Adipocyte (in vitro differentiated cells): ENCODE data around the gene CORT.
A peak's percentile ranks its signal among the peaks of the same experiment; 100 is the strongest.

Experiments
- DNase-seq: peaks from one replicate; pipeline ENCODE4 v3.0.0-alpha.2; 2015; ENCODE audit warnings: low read depth
- H3K27me3 ChIP-seq: replicated peaks from 2 replicates; pipeline ENCODE4 v1.7.0; 2013; ENCODE audit warnings: mild to moderate bottlenecking, low read length, moderate library complexity; ENCODE audit not compliant: control insufficient read depth, insufficient read depth
- H3K36me3 ChIP-seq: 2 replicates; pipeline ENCODE4 v1.7.0; 2013; ENCODE audit warnings: low read length, mild to moderate bottlenecking, moderate library complexity; ENCODE audit not compliant: control insufficient read depth, insufficient read depth, severe bottlenecking
- H3K4me1 ChIP-seq: 2 replicates; pipeline ENCODE4 v1.7.0; 2013; ENCODE audit warnings: mild to moderate bottlenecking, low read length, moderate library complexity; ENCODE audit not compliant: control insufficient read depth, insufficient read depth
- H3K4me3 ChIP-seq: 2 replicates; pipeline ENCODE4 v1.7.0; 2013; ENCODE audit warnings: mild to moderate bottlenecking, low read length, moderate library complexity
- H3K9ac ChIP-seq: 2 replicates; pipeline ENCODE4 v1.7.0; 2013; ENCODE audit warnings: mild to moderate bottlenecking, low read length, moderate library complexity
- H3K9me3 ChIP-seq: 2 replicates; pipeline ENCODE4 v1.7.0; 2013; ENCODE audit warnings: mild to moderate bottlenecking, low read length, moderate library complexity; ENCODE audit not compliant: control insufficient read depth

The CORT gene

DNA sequence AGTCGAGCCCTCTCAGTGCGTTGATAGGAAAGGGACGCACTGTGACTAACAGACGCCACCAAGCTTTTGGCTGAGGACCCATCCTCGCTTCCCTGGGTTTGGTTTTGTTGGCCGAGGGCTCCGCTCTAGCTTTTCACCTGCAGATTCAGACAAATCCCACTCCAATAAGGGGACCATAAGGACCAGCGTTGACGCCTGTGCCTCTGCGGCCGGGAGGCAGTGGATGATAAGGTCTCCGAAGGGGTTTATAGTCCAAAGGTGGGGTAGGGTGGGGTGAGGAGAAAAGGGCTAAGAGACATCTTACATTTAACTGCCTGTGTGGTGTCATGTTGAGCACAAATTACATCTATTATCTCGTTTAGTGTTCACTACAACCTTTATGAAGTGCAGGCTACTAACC is 25.7 kb downstream of the CORT start:
- Histone ChIP-seq H3K4me3 (peak overlapping the region; percentile 98), H3K36me3 (no peaks in the 10 kb centered on the region), H3K27me3 (no peaks in the 10 kb centered on the region), H3K9ac (peak overlapping the region; percentile 91), H3K4me1 (peaks cover 29% of the 10 kb centered on the region), H3K9me3 (no peaks in the 10 kb centered on the region)
- DNase-seq = no peak

DNA sequence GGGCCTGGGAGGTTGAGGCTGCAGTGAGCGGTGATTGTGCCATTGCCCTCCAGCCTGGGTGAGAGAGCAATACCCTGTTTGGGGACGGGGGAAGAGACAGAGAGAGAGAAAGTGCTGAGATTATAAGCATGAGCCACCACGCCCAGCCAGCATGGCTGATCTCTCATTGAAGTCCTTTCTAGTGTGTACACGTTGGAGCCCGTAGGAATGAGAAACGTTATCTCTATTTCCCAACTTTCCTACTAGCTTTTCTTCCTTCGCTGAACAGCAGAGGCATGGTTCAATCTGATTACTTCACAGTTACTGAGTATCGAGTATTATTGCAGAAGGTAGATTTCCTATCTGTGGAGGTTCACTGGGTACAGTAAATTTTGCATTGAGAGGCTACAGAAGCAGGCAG is 29.5 kb downstream of the CORT start:
- Histone ChIP-seq H3K9me3 (no peaks in the 10 kb centered on the region), H3K9ac (no peak overlapping the region), H3K4me3 (no peak overlapping the region), H3K4me1 (peaks cover 24% of the 10 kb centered on the region), H3K36me3 (no peaks in the 10 kb centered on the region), H3K27me3 (no peaks in the 10 kb centered on the region)
- no peak for DNase-seq

- no peaks in the 10 kb centered on the region for H3K9me3 ChIP-seq
- no peak for DNase-seq
- no peaks in the 10 kb centered on the region for H3K36me3 ChIP-seq
- H3K4me3 ChIP-seq = no peak overlapping the region
- no peaks in the 10 kb centered on the region for H3K27me3 ChIP-seq
- H3K4me1 ChIP-seq = peaks cover 31% of the 10 kb centered on the region
- no peak overlapping the region for H3K9ac ChIP-seq
These were observed 30.8 kb downstream of the CORT start for GRCh38 chr1:10480614-10481013.

GRCh38 chr1:10484521-10484920 is 34.7 kb downstream of the CORT start:
- no peak for DNase-seq
- H3K4me1 ChIP-seq = peaks cover 15% of the 10 kb centered on the region
- H3K9ac ChIP-seq = peak overlapping the region; percentile 4
- no peak overlapping the region for H3K4me3 ChIP-seq
- no peaks in the 10 kb centered on the region for H3K9me3 ChIP-seq
- H3K27me3 ChIP-seq = no peaks in the 10 kb centered on the region
- no peaks in the 10 kb centered on the region for H3K36me3 ChIP-seq

DNA sequence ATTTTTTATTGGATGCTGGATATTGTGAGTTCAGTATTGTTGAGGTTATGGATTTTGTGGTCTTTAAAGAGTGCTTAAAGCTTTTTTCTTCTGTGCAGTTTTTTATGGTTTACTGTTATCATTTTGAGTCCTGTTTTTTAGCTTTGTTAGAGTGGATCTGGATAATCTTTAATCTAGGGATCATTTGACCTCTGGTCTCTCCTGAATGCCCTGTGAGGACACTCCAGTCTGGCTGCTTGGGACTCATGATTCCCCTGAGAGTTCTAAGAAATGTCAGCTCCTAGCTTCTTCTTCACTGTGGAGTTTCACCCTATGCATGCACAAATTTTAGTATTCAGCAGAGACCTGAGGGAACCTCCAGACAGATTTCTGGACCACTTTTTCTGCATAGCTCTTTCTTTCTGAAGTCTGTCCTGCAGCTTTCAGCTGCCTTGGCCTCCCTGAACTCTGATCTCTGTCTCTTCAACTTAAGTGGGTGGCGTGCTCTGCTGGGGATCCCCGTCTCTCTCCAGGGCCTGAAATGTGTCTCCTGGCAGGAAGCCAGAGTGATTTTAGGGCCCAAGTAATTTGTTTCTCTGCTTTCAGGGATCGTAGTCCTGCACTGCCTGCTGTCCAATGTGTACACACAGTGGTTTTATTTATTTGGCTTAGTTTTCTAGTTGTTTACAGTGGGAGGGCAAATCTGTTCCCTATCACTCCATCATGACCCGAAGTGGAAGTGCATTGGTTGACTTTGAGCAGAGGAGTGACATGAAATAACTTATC is 39.6 kb downstream of the CORT start:
- no peak for DNase-seq
- Histone ChIP-seq H3K27me3 (no peaks in the 10 kb centered on the region), H3K4me3 (no peak overlapping the region), H3K9me3 (no peaks in the 10 kb centered on the region), H3K9ac (no peak overlapping the region), H3K4me1 (peaks cover 7% of the 10 kb centered on the region), H3K36me3 (no peaks in the 10 kb centered on the region)

DNA sequence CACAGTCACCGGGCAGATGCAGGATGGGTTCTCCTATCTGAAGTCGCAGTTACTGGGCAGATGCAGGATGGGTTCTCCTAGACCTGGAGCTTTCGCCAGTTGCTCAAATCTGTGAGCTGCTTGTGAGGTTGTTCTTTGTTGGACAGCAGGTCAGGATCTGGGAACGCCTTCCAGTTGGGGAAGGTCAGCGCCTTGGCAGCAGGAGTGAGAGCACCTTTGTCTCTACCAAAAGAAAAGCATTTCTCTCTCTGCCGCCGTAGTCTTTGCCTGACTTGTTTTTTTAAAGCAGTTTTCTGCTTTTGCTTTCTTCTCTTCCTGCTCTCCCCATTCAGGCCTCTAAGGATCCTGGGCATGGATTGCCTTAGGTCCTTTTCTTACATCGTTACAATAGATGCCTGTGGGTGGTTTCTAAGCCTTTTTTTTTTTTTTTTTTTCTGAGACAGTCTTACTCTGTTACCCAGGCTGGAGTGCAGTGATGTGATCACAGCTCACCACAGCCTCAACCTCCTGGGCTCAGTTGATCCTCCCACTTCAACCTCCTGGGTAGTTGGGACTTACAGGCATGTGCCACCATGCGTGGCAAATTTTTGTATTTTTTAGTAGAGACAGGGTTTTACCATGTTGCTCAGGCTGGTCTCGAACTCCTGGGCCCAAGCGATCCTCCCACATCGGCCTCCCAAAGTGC is 40.6 kb downstream of the CORT start:
- H3K27me3 ChIP-seq = no peaks in the 10 kb centered on the region
- H3K36me3 ChIP-seq = no peaks in the 10 kb centered on the region
- no peak overlapping the region for H3K4me3 ChIP-seq
- peaks cover 11% of the 10 kb centered on the region for H3K4me1 ChIP-seq
- no peak for DNase-seq
- no peak overlapping the region for H3K9ac ChIP-seq
- H3K9me3 ChIP-seq = no peaks in the 10 kb centered on the region

DNA sequence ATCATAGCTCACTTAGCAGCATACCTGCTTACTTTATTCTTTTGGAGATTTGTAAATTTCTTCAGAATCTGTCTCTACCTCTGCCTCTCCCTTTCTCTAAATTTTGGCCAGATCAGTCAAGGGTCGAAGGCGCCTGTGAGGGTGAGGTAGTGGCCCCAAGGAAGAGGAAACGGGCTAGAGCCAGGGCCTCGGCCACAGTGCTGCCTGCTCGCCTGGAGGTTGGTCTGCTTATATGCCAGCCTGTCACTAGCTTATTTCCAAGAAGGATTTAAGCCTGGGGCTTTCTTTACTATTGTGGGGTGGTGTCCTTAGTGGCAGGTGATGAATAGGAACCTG is 44.6 kb downstream of the CORT start:
- no peak overlapping the region for H3K4me3 ChIP-seq
- H3K9ac ChIP-seq = no peak overlapping the region
- no peaks in the 10 kb centered on the region for H3K27me3 ChIP-seq
- DNase-seq = no peak
- H3K9me3 ChIP-seq = no peaks in the 10 kb centered on the region
- peaks cover 17% of the 10 kb centered on the region for H3K36me3 ChIP-seq
- peaks cover 15% of the 10 kb centered on the region for H3K4me1 ChIP-seq

- Histone ChIP-seq H3K9ac (peak overlapping the region; percentile 76), H3K9me3 (no peaks in the 10 kb centered on the region), H3K4me1 (peaks cover 15% of the 10 kb centered on the region), H3K36me3 (peaks cover 17% of the 10 kb centered on the region), H3K4me3 (peak overlapping the region; percentile 73), H3K27me3 (no peaks in the 10 kb centered on the region)
- peak; percentile 86 for DNase-seq
These were observed 45.1 kb downstream of the CORT start for GRCh38 chr1:10494754-10495474.

DNA sequence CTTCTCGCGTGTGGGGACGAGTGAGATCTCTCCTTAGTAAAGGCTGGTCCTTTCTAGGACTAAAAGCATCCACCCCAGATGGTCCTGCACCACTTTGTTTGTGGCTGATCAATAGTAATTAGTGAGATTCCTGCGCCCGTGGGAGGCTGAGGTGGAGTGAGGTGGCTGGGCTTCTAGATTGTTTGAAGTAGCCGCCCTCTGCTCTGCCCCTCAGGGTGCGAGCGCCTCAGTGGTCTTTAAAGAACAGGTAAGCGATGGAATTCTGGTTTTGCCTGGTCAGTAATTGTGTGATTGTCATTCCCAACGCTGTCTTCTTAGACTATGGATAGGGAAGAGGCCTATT is 45.6 kb downstream of the CORT start:
- H3K9me3 ChIP-seq = no peaks in the 10 kb centered on the region
- no peak for DNase-seq
- H3K36me3 ChIP-seq = peaks cover 17% of the 10 kb centered on the region
- peaks cover 15% of the 10 kb centered on the region for H3K4me1 ChIP-seq
- peak overlapping the region; percentile 76 for H3K9ac ChIP-seq
- H3K27me3 ChIP-seq = no peaks in the 10 kb centered on the region
- H3K4me3 ChIP-seq = peak overlapping the region; percentile 73

- H3K4me3 ChIP-seq = no peak overlapping the region
- H3K9me3 ChIP-seq = no peaks in the 10 kb centered on the region
- H3K4me1 ChIP-seq = peaks cover 15% of the 10 kb centered on the region
- H3K27me3 ChIP-seq = no peaks in the 10 kb centered on the region
- H3K36me3 ChIP-seq = peaks cover 17% of the 10 kb centered on the region
- H3K9ac ChIP-seq = no peak overlapping the region
- no peak for DNase-seq
These were observed 46.1 kb downstream of the CORT start for GRCh38 chr1:10495952-10496351.

- Histone ChIP-seq H3K9me3 (no peaks in the 10 kb centered on the region), H3K9ac (no peak overlapping the region), H3K27me3 (no peaks in the 10 kb centered on the region), H3K36me3 (peaks cover 17% of the 10 kb centered on the region), H3K4me1 (peaks cover 15% of the 10 kb centered on the region), H3K4me3 (no peak overlapping the region)
- DNase-seq = no peak
These were observed 47.3 kb downstream of the CORT start for GRCh38 chr1:10497109-10497508.
